GM10248 (cell line): ENCODE measurements around the gene CEACAM1.

ENCODE experiments used
- CTCF ChIA-PET: fragments of 300-600 bp; sonication (Branson Sonifier 250); formaldehyde crosslinking; extraction: SDS; loops from one replicate; lab custom pipeline; 2021; ENCODE audit warnings: antibody characterized with exemption; lab: Yijun Ruan, JAX
- POLR2A ChIA-PET: fragments of 350-650 bp; sonication (Branson Sonifier 250); formaldehyde crosslinking; extraction: SDS; loops from one replicate; lab custom pipeline; 2020; ENCODE audit warnings: antibody characterized with exemption; lab: Yijun Ruan, JAX
- DNase-seq: peaks from one replicate; pipeline ENCODE4 v3.0.0; 2012; ENCODE audit errors: extremely low spot score
- TF ChIP-seq, protein P1 (sequence below): IDR thresholded peaks from 2 replicates; pipeline ENCODE4 v1.5.1; 2012; ENCODE audit warnings: mild to moderate bottlenecking, low read depth; ENCODE audit errors: extremely low read depth, missing control alignments, control extremely low read depth

CEACAM1 gene

DNA sequence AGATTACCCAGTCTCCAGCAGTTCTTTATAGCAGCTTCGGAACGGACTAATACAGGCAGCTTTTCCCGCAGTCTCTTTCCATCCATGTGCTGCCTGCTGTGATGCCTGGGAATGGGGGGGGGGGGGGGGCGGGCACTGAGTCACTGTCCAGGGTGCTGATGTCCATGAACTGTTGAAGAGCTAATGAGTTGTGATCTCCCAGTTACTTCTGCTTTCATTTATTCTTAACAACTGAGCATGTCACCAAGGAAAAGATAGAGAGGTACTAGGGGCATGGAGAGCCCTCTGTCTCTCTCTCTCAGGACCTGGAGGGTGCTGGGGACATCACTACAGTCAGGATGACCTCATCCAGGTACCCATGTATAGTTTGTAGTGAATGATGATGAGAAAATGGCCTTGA lies 20.3 kb upstream of the CEACAM1 start:
- DNase-seq = no peak
- ChIA-PET POLR2A (no interaction called here), CTCF (no interaction called here)

DNA sequence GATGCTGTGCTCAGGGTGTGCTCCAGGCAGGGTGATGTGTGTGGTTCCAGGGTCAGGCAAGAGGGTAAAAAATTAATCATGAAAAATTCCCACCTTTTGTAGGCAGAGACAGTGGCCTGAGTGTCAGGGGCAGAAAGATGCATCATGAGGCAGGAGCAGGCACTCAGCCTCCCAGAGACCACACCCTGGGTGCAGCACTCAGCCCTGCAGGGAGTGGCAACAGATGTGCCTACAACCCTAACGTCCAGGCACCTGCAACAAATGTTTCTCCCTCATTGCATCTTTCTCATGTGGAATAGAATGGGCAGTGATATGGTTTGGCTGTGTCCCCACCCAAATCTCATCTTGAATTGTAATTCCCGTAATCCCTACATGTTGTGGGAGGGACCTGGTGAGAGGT lies 19.6 kb upstream of the CEACAM1 start:
- ChIA-PET CTCF (no interaction called here), POLR2A (no interaction called here)
- TF ChIP-seq, protein P1, sequence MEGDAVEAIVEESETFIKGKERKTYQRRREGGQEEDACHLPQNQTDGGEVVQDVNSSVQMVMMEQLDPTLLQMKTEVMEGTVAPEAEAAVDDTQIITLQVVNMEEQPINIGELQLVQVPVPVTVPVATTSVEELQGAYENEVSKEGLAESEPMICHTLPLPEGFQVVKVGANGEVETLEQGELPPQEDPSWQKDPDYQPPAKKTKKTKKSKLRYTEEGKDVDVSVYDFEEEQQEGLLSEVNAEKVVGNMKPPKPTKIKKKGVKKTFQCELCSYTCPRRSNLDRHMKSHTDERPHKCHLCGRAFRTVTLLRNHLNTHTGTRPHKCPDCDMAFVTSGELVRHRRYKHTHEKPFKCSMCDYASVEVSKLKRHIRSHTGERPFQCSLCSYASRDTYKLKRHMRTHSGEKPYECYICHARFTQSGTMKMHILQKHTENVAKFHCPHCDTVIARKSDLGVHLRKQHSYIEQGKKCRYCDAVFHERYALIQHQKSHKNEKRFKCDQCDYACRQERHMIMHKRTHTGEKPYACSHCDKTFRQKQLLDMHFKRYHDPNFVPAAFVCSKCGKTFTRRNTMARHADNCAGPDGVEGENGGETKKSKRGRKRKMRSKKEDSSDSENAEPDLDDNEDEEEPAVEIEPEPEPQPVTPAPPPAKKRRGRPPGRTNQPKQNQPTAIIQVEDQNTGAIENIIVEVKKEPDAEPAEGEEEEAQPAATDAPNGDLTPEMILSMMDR = no peak
- no peak for DNase-seq

More for the DNA sequence above, 20.3 kb upstream of the CEACAM1 start:
- TF ChIP-seq, protein P1 = no peak

DNA sequence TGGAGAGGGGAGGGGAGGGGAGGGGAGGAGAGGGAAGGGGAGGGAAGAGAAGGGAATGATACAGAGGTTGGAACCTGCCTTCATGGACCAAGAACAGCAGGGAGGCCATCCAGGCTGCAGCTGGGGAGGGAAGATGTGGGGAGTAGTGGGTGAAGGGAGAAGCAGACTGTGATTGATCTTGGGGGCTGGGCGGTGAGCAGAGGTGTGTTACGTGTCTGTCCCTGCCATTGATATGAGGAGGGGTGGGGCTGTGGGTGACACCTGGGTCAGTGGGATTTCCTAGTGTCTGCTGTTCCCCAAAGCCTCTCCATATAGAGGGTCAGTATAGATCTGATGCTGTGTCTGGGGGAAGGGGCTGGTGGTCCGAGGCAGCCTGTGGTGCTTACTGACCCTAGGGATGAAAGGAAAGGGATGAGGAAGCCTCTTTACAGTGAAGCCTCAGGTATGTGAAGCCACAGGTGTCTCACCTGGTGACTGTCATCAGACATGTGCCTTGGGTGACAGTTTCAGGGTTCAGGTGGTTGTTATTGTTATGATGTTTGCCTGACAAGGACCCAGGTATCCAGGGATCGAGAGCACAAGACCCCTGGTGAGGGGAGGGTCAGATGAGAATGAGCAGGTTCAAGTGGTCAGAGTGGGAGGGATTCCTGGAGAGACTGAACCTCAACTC lies 18.7 kb upstream of the CEACAM1 start:
- POLR2A ChIA-PET = no interaction called here
- TF ChIP-seq, protein P1 = no peak
- CTCF ChIA-PET = interaction anchor here (2.6 kb wide), 1 partner anchor 18 kb away, joined by 14 read pairs; the partner anchor contains the start of gene CEACAM1
- no peak for DNase-seq

DNA sequence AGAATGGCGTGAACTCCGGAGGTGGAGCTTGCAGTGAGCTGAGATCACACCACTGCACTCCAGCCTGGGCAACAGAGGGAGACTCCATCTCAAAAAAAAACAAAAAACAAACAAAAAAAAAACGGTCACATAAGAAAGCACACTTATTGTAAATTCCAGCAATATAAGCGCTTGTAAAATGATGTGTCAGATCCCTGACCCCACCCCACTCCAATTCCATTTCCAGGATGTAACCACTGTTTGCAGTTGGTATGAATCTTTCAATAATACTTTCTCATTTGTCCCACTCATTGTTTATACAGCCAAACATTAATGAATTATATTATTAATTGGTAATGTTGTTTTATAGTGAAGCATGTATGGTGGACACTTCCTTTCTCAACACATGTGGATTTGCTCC lies 15.9 kb upstream of the CEACAM1 start:
- TF ChIP-seq, protein P1 = no peak
- no peak for DNase-seq
- ChIA-PET POLR2A (no interaction called here), CTCF (no interaction called here)

DNA sequence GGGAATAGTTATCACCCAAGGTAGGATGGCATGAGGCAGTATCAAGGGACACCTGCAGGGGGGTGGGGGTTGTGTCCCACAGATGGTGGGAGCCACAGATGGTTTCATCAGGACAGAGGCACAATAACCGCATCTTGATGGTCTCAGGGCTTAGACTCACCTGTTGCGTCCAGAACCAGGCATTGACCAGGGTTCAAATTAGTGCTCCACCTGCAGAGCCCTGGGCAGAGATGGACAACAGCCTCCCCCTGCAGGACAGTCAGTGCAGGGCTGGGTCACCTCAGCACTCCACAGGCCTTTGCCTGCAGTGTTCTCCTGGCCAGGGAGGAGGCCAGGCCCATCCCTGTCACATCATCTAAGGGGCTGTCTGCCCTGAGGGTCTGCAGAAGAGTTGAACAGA lies 14.5 kb upstream of the CEACAM1 start:
- ChIA-PET POLR2A (no interaction called here), CTCF (interaction anchor here (1.0 to 1.6 kb wide), 4 partner anchors 12 to 706 kb away, joined by 3 to 9 read pairs (median 4); partner anchors contain the start of gene CEACAM1)

DNA sequence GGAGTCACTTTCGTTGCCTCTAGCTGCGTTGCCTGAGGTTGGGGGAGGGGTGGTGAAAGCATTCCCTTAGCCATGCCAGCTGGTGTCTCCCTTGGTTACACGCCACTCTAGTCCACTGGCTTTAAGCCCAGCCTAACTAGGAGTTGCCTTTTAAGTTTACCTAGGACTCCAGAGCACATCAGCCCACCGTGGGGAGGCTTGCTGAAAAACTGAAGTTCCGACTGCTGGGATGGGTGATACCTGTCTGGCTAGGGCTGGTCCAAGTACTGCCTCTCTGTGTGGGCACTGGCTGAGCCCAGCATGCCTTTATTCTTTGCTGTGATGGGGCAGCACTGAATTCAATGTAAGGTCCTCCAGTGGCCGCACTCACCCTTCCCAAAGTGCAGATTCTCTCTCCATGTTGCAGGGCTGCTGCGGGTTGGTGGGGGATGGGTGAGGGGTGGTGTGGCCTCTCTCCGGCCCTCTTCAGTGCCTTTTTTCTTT lies 11.8 kb upstream of the CEACAM1 start:
- TF ChIP-seq, protein P1 = no peak
- ChIA-PET CTCF (interaction anchor here (1.1 to 4.2 kb wide), 5 partner anchors 10 to 101 kb away, joined by 3 to 15 read pairs (median 6); no protein-coding TSS in a partner anchor), POLR2A (no interaction called here)
- DNase-seq = no peak

More for the DNA sequence above, 14.5 kb upstream of the CEACAM1 start:
- TF ChIP-seq, protein P1 = peak; percentile 1
- no peak for DNase-seq
